LNCaP clone FGC (cell line): Measurements from ENCODE around the gene GJB4.

Experiments used
- DNase-seq: peaks from one replicate; pipeline ENCODE4 v3.0.0-alpha.2; 2011; ENCODE audit warnings: low read depth
- H3K4me3 ChIP-seq: 2 replicates; pipeline ENCODE4 v1.5.1; 2011; ENCODE audit warnings: mild to moderate bottlenecking, low read depth, low read length, control low read depth
- CTCF ChIP-seq: IDR thresholded peaks from 2 replicates; pipeline ENCODE4 v1.5.1; 2012; ENCODE audit warnings: mild to moderate bottlenecking; ENCODE audit not compliant: control insufficient read depth, insufficient read depth; ENCODE audit errors: extremely low read depth

GJB4 gene

GRCh38 chr1:34787461-34788420, 28.2 kb downstream of the GJB4 start:
- DNase-seq, result no peak
- TF ChIP-seq CTCF, result peak; percentile 25; the same call in 1 of the 2 replicates

DNA sequence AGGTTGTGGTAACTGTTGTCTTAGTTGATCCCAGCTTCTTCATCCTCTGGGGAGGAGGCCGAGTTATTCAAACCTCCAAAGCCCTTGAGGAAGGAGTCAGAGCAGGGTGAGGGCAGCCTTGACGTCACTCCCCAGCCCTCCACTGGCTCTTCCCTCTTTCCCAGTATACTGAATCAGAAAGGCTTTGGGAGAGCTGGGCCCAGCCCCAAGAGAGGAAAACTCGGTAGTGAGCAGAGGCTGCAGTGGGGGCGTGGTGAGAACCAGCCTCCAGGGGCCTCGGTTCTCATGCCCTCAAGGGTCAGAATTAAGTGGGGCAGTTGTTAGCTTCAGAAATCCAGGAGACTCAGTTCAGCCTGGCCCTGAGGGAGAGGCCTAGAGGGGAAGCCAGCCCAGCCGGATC, 31.4 kb downstream of the GJB4 start:
- TF ChIP-seq CTCF, result no peak
- DNase-seq, result no peak
- no peak overlapping the region for H3K4me3 ChIP-seq

More at GRCh38 chr1:34787461-34788420, 28.2 kb downstream of the GJB4 start:
- no peak overlapping the region for H3K4me3 ChIP-seq

DNA sequence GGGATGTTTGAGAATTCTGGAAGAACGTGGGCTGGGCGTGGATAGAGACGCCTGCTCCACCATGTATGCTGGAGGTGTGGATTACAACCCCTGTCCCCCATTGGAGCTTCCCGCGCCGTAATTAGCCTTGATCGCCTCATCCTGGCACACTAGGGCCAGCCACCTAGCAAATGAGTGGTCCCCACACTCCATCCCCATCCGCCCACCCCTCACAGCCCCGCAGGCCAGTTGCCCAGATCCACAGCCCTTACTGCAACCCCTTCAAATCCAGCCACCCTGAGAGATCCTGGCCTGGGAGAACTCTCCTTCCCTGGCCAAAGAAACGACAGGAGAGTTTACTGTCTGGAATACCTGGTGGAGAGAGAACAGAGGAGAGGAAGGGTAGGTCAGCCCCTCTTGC, 32.9 kb downstream of the GJB4 start:
- no peak for DNase-seq
- no peak overlapping the region for H3K4me3 ChIP-seq
- TF ChIP-seq CTCF, result no peak

DNA sequence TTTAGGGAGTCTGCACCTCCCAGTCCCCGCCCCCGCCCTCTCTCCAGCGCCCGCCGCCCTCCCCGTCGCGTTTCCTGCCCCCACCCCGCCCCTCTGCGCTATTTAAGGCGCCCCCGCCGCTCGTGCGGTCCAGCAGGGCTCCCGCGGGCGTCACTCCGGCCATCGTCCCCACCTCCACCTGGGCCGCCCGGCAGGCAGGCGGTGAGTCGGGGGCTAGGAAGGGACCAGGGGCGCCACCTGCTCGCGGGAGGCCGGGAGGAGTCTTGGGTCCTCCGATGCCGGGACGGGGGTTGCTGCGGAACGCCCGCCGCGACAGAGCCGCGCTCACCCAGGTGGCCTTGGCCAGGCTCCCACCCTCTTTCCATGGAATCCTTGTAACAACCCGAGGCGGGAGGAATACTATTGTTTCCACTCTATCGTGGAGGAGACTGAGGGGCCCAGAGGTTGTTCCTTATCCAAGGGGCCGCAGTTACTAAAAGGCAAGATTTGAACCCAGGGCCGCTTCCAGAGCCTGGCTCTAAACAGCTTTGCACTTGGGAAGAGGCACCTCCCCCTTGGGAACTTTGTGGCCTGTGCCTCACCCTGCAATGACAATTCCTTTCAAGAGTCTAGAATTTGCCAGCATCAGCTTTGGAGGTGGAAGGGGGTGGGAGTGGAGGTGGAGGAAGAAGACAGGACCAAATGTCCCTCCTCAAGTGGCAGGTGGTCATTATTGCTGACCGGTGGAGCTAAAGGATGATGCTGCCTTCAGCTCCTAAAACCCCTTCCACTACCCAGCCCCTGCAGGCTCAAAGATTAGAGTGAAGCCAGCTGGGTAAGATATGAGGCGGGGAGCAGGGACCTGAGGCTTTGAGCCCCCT, 33.6 kb downstream of the GJB4 start, which contains the start of gene GJA4:
TSS of gene GJA4 (plus strand) at position 132 of the 860 bp plus-strand sequence. CDS start 1,215 bp downstream, outside the sequence.
- no peak for TF ChIP-seq CTCF
- no peak for DNase-seq
- no peak within 1 kb of the TSS for H3K4me3 ChIP-seq

GRCh38 chr1:34794001-34794789, 34.7 kb downstream of the GJB4 start:
- no peak for TF ChIP-seq CTCF
- no peak for DNase-seq
- H3K4me3 ChIP-seq, result no peak overlapping the region

- no peak for TF ChIP-seq CTCF
- DNase-seq, result no peak
- no peak overlapping the region for H3K4me3 ChIP-seq
These were observed 35.2 kb downstream of the GJB4 start for GRCh38 chr1:34794790-34795180.
